H1 (cell line): ENCODE measurements around the gene TCFL5. TPM values are rescaled to one million over a fixed set of nuclear protein-coding genes. Genes with fewer than 3 reads are reported as not detected.

Experiments
- CTCF ChIA-PET: fragments of 300-600 bp; sonication (Branson Sonifier 250); formaldehyde crosslinking; loops from one replicate; lab custom pipeline; 2021; ENCODE audit not compliant: partially characterized antibody; lab: Charles Lee
- POLR2A ChIA-PET: fragments of 300-600 bp; sonication (Branson Sonifier 250); formaldehyde crosslinking; loops from one replicate; lab custom pipeline; 2021; ENCODE audit warnings: inconsistent platforms; ENCODE audit not compliant: partially characterized antibody; lab: Charles Lee
- DNase-seq, 2 experiments: peaks; one replicate each; pipeline versions ENCODE4 v3.0.0 to v3.0.0-alpha.2; 2010 to 2022; ENCODE audit warnings: low spot score in 2 of 2, low read depth in 1 of 2, mixed read lengths in 1 of 2
- FAIRE-seq: peaks from 2 replicates; lab custom pipeline; 2011; peaks lifted over from hg19 to GRCh38; lab: Jason Lieb, UNC
- H2AFZ ChIP-seq: 2 replicates; pipeline ENCODE4 v1.8.1; 2012; ENCODE audit warnings: low read length, inconsistent platforms
- H2AK5ac ChIP-seq: 2 replicates; pipeline ENCODE4 v1.6.1; 2013; ENCODE audit warnings: low read depth, low read length
- H2BK120ac ChIP-seq: replicated peaks from 2 replicates; pipeline ENCODE3; 2013; ENCODE audit warnings: low read depth, low read length, inconsistent platforms
- H2BK12ac ChIP-seq: 2 replicates; pipeline ENCODE4 v1.6.1; 2013; ENCODE audit warnings: low read depth, low read length
- H2BK15ac ChIP-seq: 2 replicates; pipeline ENCODE4 v1.6.1; 2013; ENCODE audit warnings: low read length
- H2BK20ac ChIP-seq: 2 replicates; pipeline ENCODE4 v1.6.1; 2013; ENCODE audit warnings: low read length
- H2BK5ac ChIP-seq: 2 replicates; pipeline ENCODE4 v1.6.1; 2013; ENCODE audit warnings: low read depth, low read length
- H3K14ac ChIP-seq: 2 replicates; pipeline ENCODE4 v1.6.1; 2013; ENCODE audit warnings: inconsistent platforms; ENCODE audit not compliant: insufficient read length
- H3K18ac ChIP-seq: 2 replicates; pipeline ENCODE4 v1.6.1; 2013; ENCODE audit warnings: low read length; ENCODE audit errors: extremely low read depth
- H3K23ac ChIP-seq: 2 replicates; pipeline ENCODE4 v1.6.1; 2013; ENCODE audit warnings: inconsistent platforms; ENCODE audit not compliant: insufficient read length
- H3K23me2 ChIP-seq: 2 replicates; pipeline ENCODE4 v1.6.1; 2013; ENCODE audit warnings: low read depth, low read length
- H3K27ac ChIP-seq: 2 replicates; pipeline ENCODE4 v1.6.1; 2011; ENCODE audit warnings: low read depth, low read length, inconsistent platforms
- H3K27me3 ChIP-seq, 4 experiments: replicated peaks in 1 of 4; 1 replicate in 1 of 4; 2 replicates in 3 of 4; pipeline versions ENCODE4 v1.6.1 to v1.8.1; 2011 to 2013; ENCODE audit warnings: low read length in 3 of 4, mild to moderate bottlenecking in 3 of 4, inconsistent platforms in 2 of 4, mixed read lengths in 2 of 4, moderate library complexity in 1 of 4; ENCODE audit not compliant: control insufficient read depth in 3 of 4, insufficient read depth in 3 of 4; ENCODE audit errors: extremely low read depth in 1 of 4
- H3K36me3 ChIP-seq, 4 experiments: 2 replicates each; pipeline versions ENCODE4 v1.6.1 to v1.8.1; 2011 to 2013; ENCODE audit warnings: mild to moderate bottlenecking in 4 of 4, low read length in 3 of 4, moderate library complexity in 2 of 4, control low read depth in 1 of 4, inconsistent platforms in 1 of 4; ENCODE audit not compliant: insufficient read depth in 4 of 4, control insufficient read depth in 2 of 4
- H3K4ac ChIP-seq: replicated peaks from 2 replicates; pipeline ENCODE3; 2013; ENCODE audit warnings: low read length, low read depth, mixed read lengths, inconsistent platforms; ENCODE audit not compliant: insufficient read length
- H3K4me1 ChIP-seq, 4 experiments: replicated peaks in 1 of 4; 1 replicate in 1 of 4; 2 replicates in 3 of 4; pipeline versions ENCODE4 v1.6.1 to v1.8.1; 2011 to 2013; ENCODE audit warnings: low read length in 3 of 4, inconsistent platforms in 2 of 4, mixed read lengths in 1 of 4; ENCODE audit not compliant: insufficient read depth in 4 of 4, control insufficient read depth in 3 of 4
- H3K4me2 ChIP-seq, 2 experiments: 2 replicates each; pipeline versions ENCODE4 v1.6.1 to v1.8.1; 2011 to 2013; ENCODE audit warnings: low read depth in 2 of 2, low read length in 2 of 2, control low read depth in 1 of 2, inconsistent platforms in 1 of 2, mild to moderate bottlenecking in 1 of 2; ENCODE audit not compliant: insufficient read depth in 1 of 2
- H3K4me3 ChIP-seq, 4 experiments: fragments of 200-600, 300-600 bp in 1 of 4; sonication (generic), shearing (Covaris generic), sonication (Bioruptor Twin) in 1 of 4; 2 replicates each; pipeline versions ENCODE4 v1.5.1 to v1.8.1; 2011 to 2016; ENCODE audit warnings: low read length in 4 of 4, low read depth in 3 of 4, control low read depth in 2 of 4, inconsistent platforms in 2 of 4, mild to moderate bottlenecking in 2 of 4, mixed read lengths in 1 of 4, moderate library complexity in 1 of 4; ENCODE audit not compliant: insufficient read depth in 2 of 4; ENCODE audit errors: extremely low read depth in 1 of 4
- H3K56ac ChIP-seq: replicated peaks from 2 replicates; pipeline ENCODE3; 2013; ENCODE audit warnings: low read depth, mild to moderate bottlenecking, mixed read lengths, low read length, inconsistent platforms; ENCODE audit not compliant: insufficient read length
- H3K79me1 ChIP-seq: 2 replicates; pipeline ENCODE4 v1.6.1; 2013; ENCODE audit warnings: low read depth, low read length, control low read depth
- H3K79me2 ChIP-seq, 2 experiments: 2 replicates each; pipeline versions ENCODE4 v1.6.1 to v1.8.1; 2012 to 2013; ENCODE audit warnings: low read length in 2 of 2, mild to moderate bottlenecking in 2 of 2, inconsistent platforms in 1 of 2; ENCODE audit not compliant: insufficient read depth in 2 of 2, control insufficient read depth in 1 of 2
- H3K9ac ChIP-seq, 4 experiments: replicated peaks in 1 of 4; 1 replicate in 1 of 4; 2 replicates in 3 of 4; pipeline versions ENCODE4 v1.6.1 to v1.8.1; 2011 to 2013; ENCODE audit warnings: low read depth in 3 of 4, low read length in 3 of 4, control low read depth in 2 of 4, mild to moderate bottlenecking in 2 of 4, moderate library complexity in 2 of 4, inconsistent platforms in 1 of 4; ENCODE audit errors: extremely low read depth in 1 of 4
- H3K9me3 ChIP-seq, 2 experiments: 2 replicates each; pipeline versions ENCODE4 v1.6.1 to v1.8.1; 2012 to 2013; ENCODE audit warnings: mild to moderate bottlenecking in 2 of 2, moderate library complexity in 2 of 2, control low read depth in 1 of 2, inconsistent platforms in 1 of 2, low read depth in 1 of 2, low read length in 1 of 2, mixed read lengths in 1 of 2; ENCODE audit not compliant: insufficient read depth in 2 of 2
- H4K20me1 ChIP-seq, 2 experiments: replicated peaks in 1 of 2; 2 replicates each; pipeline versions ENCODE3 to v1.8.1; 2011 to 2013; ENCODE audit warnings: inconsistent platforms in 2 of 2, low read length in 2 of 2, mild to moderate bottlenecking in 1 of 2; ENCODE audit not compliant: insufficient read depth in 2 of 2, control insufficient read depth in 1 of 2
- H4K5ac ChIP-seq: 2 replicates; pipeline ENCODE4 v1.6.1; 2013; ENCODE audit warnings: low read length, low read depth, mixed read lengths, inconsistent platforms; ENCODE audit not compliant: insufficient read length
- H4K8ac ChIP-seq: 2 replicates; pipeline ENCODE4 v1.8.0; 2013; ENCODE audit warnings: mild to moderate bottlenecking, moderate library complexity, low read length, inconsistent platforms; ENCODE audit not compliant: insufficient read depth; ENCODE audit errors: extremely low read depth
- H4K91ac ChIP-seq: replicated peaks from 2 replicates; pipeline ENCODE3; 2013; ENCODE audit warnings: low read length, mixed read lengths, inconsistent platforms; ENCODE audit not compliant: insufficient read length
- BCL11A ChIP-seq, 2 experiments: IDR thresholded peaks; one replicate each; pipeline ENCODE4 v1.6.1; 2011; ENCODE audit warnings: low read depth in 2 of 2, low read length in 2 of 2, mild to moderate bottlenecking in 2 of 2
- BRCA1 ChIP-seq: IDR thresholded peaks from 2 replicates; pipeline ENCODE4 v1.6.1; 2012; ENCODE audit warnings: low read depth, low read length, improper control_type of control experiment
- CHD2 ChIP-seq: IDR thresholded peaks from 2 replicates; pipeline ENCODE4 v1.6.1; 2012; ENCODE audit warnings: low read length, improper control_type of control experiment
- EZH2 ChIP-seq: fragments of 200-600 bp; sonication (generic); IDR thresholded peaks from 2 replicates; pipeline ENCODE4 v1.7.1; 2012; ENCODE audit warnings: low read depth, mild to moderate bottlenecking, moderate library complexity, low read length, inconsistent platforms; ENCODE audit not compliant: severe bottlenecking
- GABPA ChIP-seq: IDR thresholded peaks from 2 replicates; pipeline ENCODE4 v1.6.1; 2011; ENCODE audit warnings: mild to moderate bottlenecking, low read length, moderate library complexity, borderline replicate concordance; ENCODE audit not compliant: insufficient read depth
- JUN ChIP-seq: IDR thresholded peaks from 2 replicates; pipeline ENCODE4 v1.6.1; 2011; ENCODE audit warnings: low read depth, mild to moderate bottlenecking, improper control_type of control experiment, low read length
- KDM4A ChIP-seq: IDR thresholded peaks from one replicate; pipeline ENCODE4 v1.7.1; 2012; ENCODE audit warnings: low read depth, mild to moderate bottlenecking, moderate library complexity, low read length, inconsistent platforms; ENCODE audit not compliant: severe bottlenecking
- PHF8 ChIP-seq: fragments of 200-600 bp; sonication (generic); conservative IDR thresholded peaks from 2 replicates; pipeline ENCODE4 v1.7.1; 2012; ENCODE audit warnings: low read depth, mild to moderate bottlenecking, inconsistent platforms, low read length, moderate library complexity
- POLR2AphosphoS5 ChIP-seq: IDR thresholded peaks from 2 replicates; pipeline ENCODE4 v1.6.1; 2011; ENCODE audit warnings: low read depth, low read length
- SRF ChIP-seq: IDR thresholded peaks from 2 replicates; pipeline ENCODE4 v1.6.1; 2011; ENCODE audit warnings: mild to moderate bottlenecking, low read depth, low read length, moderate library complexity
- SUZ12 ChIP-seq: fragments of 200-600 bp; sonication (generic); IDR thresholded peaks from 2 replicates; pipeline ENCODE4 v1.6.1; 2012; ENCODE audit warnings: mild to moderate bottlenecking, inconsistent platforms, low read length, moderate library complexity, mixed read lengths
- TCF12 ChIP-seq: IDR thresholded peaks from 2 replicates; pipeline ENCODE4 v1.6.1; 2011; ENCODE audit warnings: low read depth, mild to moderate bottlenecking, low read length
- TEAD4 ChIP-seq: IDR thresholded peaks from 2 replicates; pipeline ENCODE4 v1.6.1; 2012; ENCODE audit warnings: low read depth, low read length, inconsistent platforms, mixed read lengths
- WGBS, 2 experiments: shearing (Covaris generic) in 1 of 2; methylation state at CpG; one replicate each; pipeline versions ENCODE4 v1.1.6 to v1.1.7; 2013 to 2015; ENCODE audit warnings: low lambda C conversion rate in 2 of 2, mixed read lengths in 2 of 2, inconsistent platforms in 1 of 2, low coverage in 1 of 2, missing lambda C conversion rate in 1 of 2; ENCODE audit not compliant: insufficient replicate concordance in 2 of 2, insufficient coverage in 1 of 2, insufficient read length in 1 of 2; ENCODE audit errors: extremely low coverage in 1 of 2, missing lambda C conversion rate in 1 of 2; 5-methylcytosine and 5-hydroxymethylcytosine counted together
- polyA plus RNA-seq, 7 experiments: library from polyadenylated mRNA; depleted of rRNA in 3 of 7; stranded (reverse) in 5 of 7; unstranded in 2 of 7; fragments of >200 nt in 5 of 7; fragments of 200-250 nt in 2 of 7; gene quantifications; 1 replicate in 5 of 7; 2 replicates in 1 of 7; 4 replicates in 1 of 7; pipeline versions ENCODE4 v1.2.1 to v1.2.3, GENCODE V29; 2011 to 2013; ENCODE audit warnings: missing spikeins in 2 of 7, mixed read lengths in 2 of 7
- total RNA-seq: library from RNA; stranded (reverse); fragmentation: NEBNext Ultra II Directional; extraction: Animal tissue kit (Norgen Biotek cat#: 25700); gene quantifications from 2 replicates; pipeline ENCODE4 v1.2.1, GENCODE V29; 2021

TCFL5 gene
- total and polyA plus RNA-seq, 2 of the 8 experiments (the other 6 are each of a cell fraction or from before 2014, with no cell fraction given), result 6.2 to 15.0 TPM

DNA sequence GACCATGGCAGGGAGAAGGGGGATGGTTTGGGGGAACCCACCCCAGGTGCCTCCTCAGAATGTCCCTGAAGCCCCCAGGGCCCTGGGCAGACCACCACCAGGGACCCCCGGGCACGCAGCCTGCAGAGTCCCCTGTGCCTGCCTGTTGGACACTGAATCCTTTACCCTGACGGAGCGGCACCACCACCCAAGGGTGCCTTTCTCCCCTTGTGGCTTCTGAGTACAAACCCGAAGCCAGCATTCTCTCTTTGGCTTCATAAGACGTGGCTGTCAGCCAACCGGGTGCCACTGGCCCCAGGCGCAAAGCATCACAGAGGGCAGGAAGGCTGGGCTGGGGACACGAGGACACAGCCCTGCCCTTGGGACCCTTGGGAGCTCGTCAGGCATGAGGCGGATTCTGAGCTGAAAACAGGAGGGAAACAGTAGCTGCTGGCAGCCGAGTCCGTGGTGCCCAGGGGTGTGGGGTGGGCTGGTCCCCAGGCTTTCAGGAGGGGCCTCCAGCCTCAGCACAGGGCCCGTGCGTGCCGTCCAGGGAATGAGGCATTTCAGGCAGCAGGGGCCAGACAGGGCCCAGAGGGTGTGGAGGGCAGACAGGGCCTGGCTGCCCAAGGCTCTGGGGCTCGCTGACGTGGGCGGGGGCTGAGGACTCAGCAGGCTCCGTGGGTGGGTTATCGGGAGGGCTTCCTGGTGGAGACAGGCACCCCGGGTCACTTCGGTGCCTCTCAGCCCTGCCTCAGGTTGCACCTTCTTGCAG, 41.2 kb downstream of the TCFL5 start:
- CTCF ChIA-PET, result interaction anchor here (0.8 to 1.3 kb wide), 3 partner anchors 12 to 189 kb away, joined by 3 read pairs; no protein-coding TSS in a partner anchor
- no peak for TF ChIP-seq CHD2
- no peak for TF ChIP-seq JUN
- TF ChIP-seq KDM4A, result no peak
- no peak for TF ChIP-seq BRCA1
- TF ChIP-seq SUZ12, result no peak
- no peak for TF ChIP-seq BCL11A (IDR thresholded peaks at IDR 0.05; ENCODE audit: low read depth in 2 of 2, low read length in 2 of 2)
- no peak for TF ChIP-seq SRF
- TF ChIP-seq TCF12, result no peak
- TF ChIP-seq GABPA, result no peak
- TF ChIP-seq PHF8, result no peak
- TF ChIP-seq POLR2AphosphoS5, result no peak
- no peak for TF ChIP-seq EZH2
- TF ChIP-seq TEAD4, result no peak

More for the DNA sequence above, 41.2 kb downstream of the TCFL5 start:
- H3K9ac ChIP-seq, result no peak overlapping the region
- H3K4me1 ChIP-seq, result peaks cover 0 to 31% (median 17%) of the 10 kb centered on the region in 4 experiments; a peak in 5 of 7 replicates
- no peak overlapping the region for H3K4me2 ChIP-seq
- H2BK15ac ChIP-seq, result no peak overlapping the region
- no peak overlapping the region; the same call in 1 of the 2 replicates for H4K8ac ChIP-seq
- no peak overlapping the region for H2BK20ac ChIP-seq
- no peaks in the 10 kb centered on the region for H3K9me3 ChIP-seq
- H2AFZ ChIP-seq, result no peak overlapping the region
- H4K91ac ChIP-seq, result no peak overlapping the region
- no peak overlapping the region for H2BK5ac ChIP-seq
- no peaks in the 10 kb centered on the region for H3K79me1 ChIP-seq
- peaks cover 4 to 6% of the 10 kb centered on the region in 2 experiments for H4K20me1 ChIP-seq
- WGBS, 2 experiments, result 87% methylated on average over 22 of the region's 23 CpGs; no CpG with 5 or more reads in 1 of the 2 experiments
- H3K27me3 ChIP-seq, result peaks cover 0 to 8% (median 2%) of the 10 kb centered on the region in 4 experiments; a peak in 2 of 7 replicates
- H2BK120ac ChIP-seq, result no peak overlapping the region
- H3K14ac ChIP-seq, result no peak overlapping the region
- H3K23ac ChIP-seq, result no peak overlapping the region
- H3K27ac ChIP-seq, result no peak overlapping the region
- H3K36me3 ChIP-seq, result no peaks in the 10 kb centered on the region
- H3K79me2 ChIP-seq, result no peaks in the 10 kb centered on the region
- no peak overlapping the region for H4K5ac ChIP-seq
- H2AK5ac ChIP-seq, result no peak overlapping the region
- no peak overlapping the region for H3K4ac ChIP-seq
- H3K4me3 ChIP-seq, result no peak overlapping the region
- H2BK12ac ChIP-seq, result no peak overlapping the region
- no peak overlapping the region for H3K18ac ChIP-seq
- FAIRE-seq (no peak), DNase-seq (no peak)
- POLR2A ChIA-PET, result interaction anchor here (0.9 to 1.0 kb wide), 2 partner anchors 12 to 21 kb away, joined by 3 read pairs; no protein-coding TSS in a partner anchor
- H3K56ac ChIP-seq, result no peak overlapping the region
- H3K23me2 ChIP-seq, result peaks cover 13% of the 10 kb centered on the region
